HEK293 (cell line): ENCODE measurements around the gene TBC1D12.

Experiments
- CTCF ChIA-PET: fragments of 350-600 bp; formaldehyde crosslinking; extraction: SDS; loops from one replicate; lab custom pipeline; 2021; ENCODE audit warnings: antibody characterized with exemption; lab: Yijun Ruan, JAX
- POLR2A ChIA-PET: fragments of 300-600 bp; formaldehyde crosslinking; extraction: SDS; loops from one replicate; lab custom pipeline; 2020; ENCODE audit warnings: antibody characterized with exemption, inconsistent platforms; lab: Yijun Ruan, JAX
- H3K27ac ChIP-seq: fragments of 200-500 bp; sonication (Bioruptor generic); 2 replicates; pipeline ENCODE4 v1.5.1; 2014; ENCODE audit warnings: low read depth, low read length, control low read depth, inconsistent platforms; ENCODE audit errors: extremely low read depth
- H3K36me3 ChIP-seq, 2 experiments: fragments of 200-500 bp in 1 of 2; sonication (Bioruptor generic) in 1 of 2; 1 replicate in 1 of 2; 2 replicates in 1 of 2; pipeline ENCODE4 v1.5.1; 2014 to 2017; ENCODE audit warnings: inconsistent platforms in 2 of 2, low read length in 2 of 2; ENCODE audit not compliant: control insufficient read depth in 2 of 2, insufficient read depth in 1 of 2
- H3K4me1 ChIP-seq: fragments of 200-500 bp; sonication (Bioruptor generic); 2 replicates; pipeline ENCODE4 v1.5.1; 2014; ENCODE audit warnings: mild to moderate bottlenecking, low read length, inconsistent platforms; ENCODE audit not compliant: control insufficient read depth, insufficient read depth
- H3K4me3 ChIP-seq: 2 replicates; pipeline ENCODE4 v1.5.1; 2011; ENCODE audit warnings: low read depth, mild to moderate bottlenecking, control low read depth, low read length, moderate library complexity
- H3K9me3 ChIP-seq: fragments of 200-500 bp; sonication (Bioruptor generic); 2 replicates; pipeline ENCODE4 v1.5.1; 2014; ENCODE audit warnings: low read depth, low read length, inconsistent platforms; ENCODE audit not compliant: control insufficient read depth, insufficient read depth
- KLF1 ChIP-seq: fragments of 450-650 bp; formaldehyde crosslinking; IDR thresholded peaks from 2 replicates; pipeline ENCODE4 v1.5.1; 2016; ENCODE audit warnings: missing biosample characterization, missing genetic modification characterization
- KLF8 ChIP-seq: fragments of 450-650 bp; formaldehyde crosslinking; IDR thresholded peaks from 2 replicates; pipeline ENCODE4 v1.5.1; 2016; ENCODE audit warnings: missing biosample characterization, missing genetic modification characterization
- SETDB1 ChIP-seq: IDR thresholded peaks from one replicate; pipeline ENCODE4 v1.6.1; 2017; ENCODE audit warnings: mild to moderate bottlenecking, low read length, moderate library complexity, mixed read lengths; ENCODE audit not compliant: insufficient read length
- SP3 ChIP-seq: fragments of 450-650 bp; formaldehyde crosslinking; IDR thresholded peaks from 2 replicates; pipeline ENCODE4 v1.5.1; 2016; ENCODE audit warnings: missing biosample characterization, missing genetic modification characterization
- SP7 ChIP-seq: fragments of 450-650 bp; formaldehyde crosslinking; IDR thresholded peaks from 2 replicates; pipeline ENCODE4 v1.5.1; 2016; ENCODE audit warnings: missing biosample characterization, missing genetic modification characterization
- ZBTB21 ChIP-seq: fragments of 450-650 bp; formaldehyde crosslinking; IDR thresholded peaks from 2 replicates; pipeline ENCODE4 v1.5.1; 2017; ENCODE audit warnings: missing biosample characterization, missing genetic modification characterization
- ZNF10 ChIP-seq: fragments of 450-650 bp; formaldehyde crosslinking; IDR thresholded peaks from 2 replicates; pipeline ENCODE4 v1.5.1; 2017; ENCODE audit warnings: missing biosample characterization, missing genetic modification characterization
- ZNF112 ChIP-seq: fragments of 450-650 bp; formaldehyde crosslinking; IDR thresholded peaks from 2 replicates; pipeline ENCODE4 v1.5.0; 2017; ENCODE audit warnings: missing biosample characterization, missing genetic modification characterization
- ZNF221 ChIP-seq: fragments of 450-650 bp; formaldehyde crosslinking; IDR thresholded peaks from 2 replicates; pipeline ENCODE4 v1.5.1; 2017; ENCODE audit warnings: missing biosample characterization, missing genetic modification characterization, borderline replicate concordance
- ZNF324 ChIP-seq: fragments of 450-650 bp; formaldehyde crosslinking; IDR thresholded peaks from 2 replicates; pipeline ENCODE4 v1.5.1; 2016; ENCODE audit warnings: missing biosample characterization, missing genetic modification characterization
- ZNF514 ChIP-seq: fragments of 450-650 bp; formaldehyde crosslinking; IDR thresholded peaks from 2 replicates; pipeline ENCODE4 v1.5.1; 2016; ENCODE audit warnings: missing biosample characterization, missing genetic modification characterization
- TF ChIP-seq, protein P1 (sequence below): fragments of 450-650 bp; formaldehyde crosslinking; IDR thresholded peaks from 2 replicates; pipeline ENCODE4 v1.5.1; 2017; ENCODE audit warnings: missing biosample characterization, missing genetic modification characterization
- TF ChIP-seq, protein P2 (sequence below): fragments of 450-650 bp; formaldehyde crosslinking; IDR thresholded peaks from 2 replicates; pipeline ENCODE4 v1.5.0; 2017; ENCODE audit warnings: missing biosample characterization, missing genetic modification characterization, borderline replicate concordance

Gene TBC1D12

DNA sequence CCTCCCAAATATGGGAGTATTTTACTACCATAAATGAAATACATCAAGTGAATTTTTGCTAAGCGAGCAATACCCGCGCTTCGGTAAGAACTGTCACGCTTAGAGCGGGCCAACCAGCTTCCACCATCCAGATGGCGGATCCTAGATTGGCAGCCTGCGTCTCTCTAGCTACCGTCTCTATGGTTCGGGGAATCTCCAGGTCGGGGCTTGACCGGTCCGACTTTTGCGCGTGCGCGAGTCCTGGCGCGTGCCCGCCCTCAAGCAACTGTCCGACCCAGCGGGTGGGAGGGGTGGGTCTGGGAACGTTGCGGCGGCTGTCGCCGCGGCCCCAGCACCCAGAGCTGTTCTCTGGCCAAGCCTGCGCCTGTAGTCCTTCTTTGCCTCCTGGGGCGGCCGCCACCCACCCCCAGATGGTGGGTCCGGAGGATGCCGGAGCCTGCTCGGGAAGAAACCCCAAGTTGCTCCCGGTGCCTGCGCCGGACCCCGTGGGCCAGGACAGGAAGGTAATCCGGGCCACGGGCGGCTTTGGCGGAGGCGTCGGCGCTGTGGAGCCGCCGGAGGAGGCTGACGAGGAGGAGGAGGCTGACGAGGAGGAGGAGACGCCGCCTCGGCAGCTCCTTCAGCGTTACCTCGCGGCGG lies at the start of gene TBC1D12 (continued):
- peak; percentile 43; the same call in 1 of the 2 replicates for TF ChIP-seq ZNF324 (tag by site-specific recombination)
- no peak for TF ChIP-seq ZNF514 (tag by site-specific recombination)
- no peak for TF ChIP-seq SETDB1
- TF ChIP-seq KLF8 = peak; percentile 86

DNA sequence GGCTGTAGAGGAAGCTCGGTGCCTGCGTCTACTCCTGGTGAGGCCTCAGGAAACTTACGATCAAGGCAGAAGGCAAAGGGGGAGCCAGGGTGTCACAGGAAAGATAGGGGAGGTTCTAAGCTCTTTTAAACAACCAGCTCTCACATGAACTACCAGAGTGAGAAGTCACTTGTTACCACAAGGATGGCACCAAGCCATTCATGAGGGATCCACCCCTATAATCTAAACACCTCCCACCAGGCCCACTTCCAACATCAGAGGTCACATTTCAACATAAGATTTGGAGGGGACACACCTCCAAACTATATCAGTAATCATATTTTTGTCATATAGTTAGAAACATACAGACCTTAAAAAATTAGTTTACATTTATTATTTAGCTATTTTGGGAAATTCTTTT lies 49.0 kb upstream of the TBC1D12 start:
- POLR2A ChIA-PET = no interaction called here
- H3K4me3 ChIP-seq = no peak overlapping the region
- no peaks in the 10 kb centered on the region for H3K4me1 ChIP-seq
- TF ChIP-seq KLF1 (tag by site-specific recombination) = peak; percentile 63
- TF ChIP-seq ZNF10 (tag by site-specific recombination) = no peak
- CTCF ChIA-PET = interaction anchor here (0.7 to 2.4 kb wide), 4 partner anchors 10 to 91 kb away, joined by 3 to 16 read pairs (median 6); partner anchors contain the start of gene NOC3L
- H3K36me3 ChIP-seq = peaks cover 60 to 91% of the 10 kb centered on the region in 2 experiments
- no peak overlapping the region for H3K27ac ChIP-seq
- no peaks in the 10 kb centered on the region for H3K9me3 ChIP-seq

DNA sequence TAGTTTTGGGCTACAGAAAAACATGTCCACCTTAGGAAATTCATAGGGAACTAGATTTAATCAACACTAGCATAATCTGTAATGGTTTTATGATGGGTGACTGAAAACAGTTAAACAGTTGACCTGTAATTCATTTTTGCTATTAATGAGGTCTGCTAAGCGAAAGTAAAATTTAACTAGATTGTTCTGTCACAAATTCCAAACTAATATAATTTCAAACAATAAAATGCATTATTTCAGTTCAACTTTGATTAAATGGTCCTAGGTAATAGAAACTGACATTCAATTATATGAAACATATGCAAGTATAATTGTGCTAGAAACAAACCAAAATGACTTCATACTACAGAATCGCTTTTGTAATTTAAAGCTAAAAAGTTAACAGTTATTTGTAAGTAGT lies 46.5 kb upstream of the TBC1D12 start:
- no peak overlapping the region for H3K27ac ChIP-seq
- POLR2A ChIA-PET = interaction anchor here (0.5 kb wide), 1 partner anchor 25 kb away, joined by 3 read pairs; no protein-coding TSS in a partner anchor
- H3K4me3 ChIP-seq = no peak overlapping the region
- H3K4me1 ChIP-seq = peaks cover under 1% of the 10 kb centered on the region
- no peaks in the 10 kb centered on the region for H3K9me3 ChIP-seq
- CTCF ChIA-PET = interaction anchor here (1.9 to 2.4 kb wide), 2 partner anchors 35 to 89 kb away, joined by 9 to 16 read pairs; no protein-coding TSS in a partner anchor
- peaks cover 61 to 95% of the 10 kb centered on the region in 2 experiments for H3K36me3 ChIP-seq
- TF ChIP-seq, protein P1, sequence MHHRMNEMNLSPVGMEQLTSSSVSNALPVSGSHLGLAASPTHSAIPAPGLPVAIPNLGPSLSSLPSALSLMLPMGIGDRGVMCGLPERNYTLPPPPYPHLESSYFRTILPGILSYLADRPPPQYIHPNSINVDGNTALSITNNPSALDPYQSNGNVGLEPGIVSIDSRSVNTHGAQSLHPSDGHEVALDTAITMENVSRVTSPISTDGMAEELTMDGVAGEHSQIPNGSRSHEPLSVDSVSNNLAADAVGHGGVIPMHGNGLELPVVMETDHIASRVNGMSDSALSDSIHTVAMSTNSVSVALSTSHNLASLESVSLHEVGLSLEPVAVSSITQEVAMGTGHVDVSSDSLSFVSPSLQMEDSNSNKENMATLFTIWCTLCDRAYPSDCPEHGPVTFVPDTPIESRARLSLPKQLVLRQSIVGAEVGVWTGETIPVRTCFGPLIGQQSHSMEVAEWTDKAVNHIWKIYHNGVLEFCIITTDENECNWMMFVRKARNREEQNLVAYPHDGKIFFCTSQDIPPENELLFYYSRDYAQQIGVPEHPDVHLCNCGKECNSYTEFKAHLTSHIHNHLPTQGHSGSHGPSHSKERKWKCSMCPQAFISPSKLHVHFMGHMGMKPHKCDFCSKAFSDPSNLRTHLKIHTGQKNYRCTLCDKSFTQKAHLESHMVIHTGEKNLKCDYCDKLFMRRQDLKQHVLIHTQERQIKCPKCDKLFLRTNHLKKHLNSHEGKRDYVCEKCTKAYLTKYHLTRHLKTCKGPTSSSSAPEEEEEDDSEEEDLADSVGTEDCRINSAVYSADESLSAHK = peak; percentile 61; the same call in 1 of the 2 replicates
- TF ChIP-seq ZBTB21 (tag by site-specific recombination) (no peak), KLF1 (tag by site-specific recombination) (no peak)
- TF ChIP-seq, protein P2, sequence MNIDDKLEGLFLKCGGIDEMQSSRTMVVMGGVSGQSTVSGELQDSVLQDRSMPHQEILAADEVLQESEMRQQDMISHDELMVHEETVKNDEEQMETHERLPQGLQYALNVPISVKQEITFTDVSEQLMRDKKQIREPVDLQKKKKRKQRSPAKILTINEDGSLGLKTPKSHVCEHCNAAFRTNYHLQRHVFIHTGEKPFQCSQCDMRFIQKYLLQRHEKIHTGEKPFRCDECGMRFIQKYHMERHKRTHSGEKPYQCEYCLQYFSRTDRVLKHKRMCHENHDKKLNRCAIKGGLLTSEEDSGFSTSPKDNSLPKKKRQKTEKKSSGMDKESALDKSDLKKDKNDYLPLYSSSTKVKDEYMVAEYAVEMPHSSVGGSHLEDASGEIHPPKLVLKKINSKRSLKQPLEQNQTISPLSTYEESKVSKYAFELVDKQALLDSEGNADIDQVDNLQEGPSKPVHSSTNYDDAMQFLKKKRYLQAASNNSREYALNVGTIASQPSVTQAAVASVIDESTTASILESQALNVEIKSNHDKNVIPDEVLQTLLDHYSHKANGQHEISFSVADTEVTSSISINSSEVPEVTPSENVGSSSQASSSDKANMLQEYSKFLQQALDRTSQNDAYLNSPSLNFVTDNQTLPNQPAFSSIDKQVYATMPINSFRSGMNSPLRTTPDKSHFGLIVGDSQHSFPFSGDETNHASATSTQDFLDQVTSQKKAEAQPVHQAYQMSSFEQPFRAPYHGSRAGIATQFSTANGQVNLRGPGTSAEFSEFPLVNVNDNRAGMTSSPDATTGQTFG (tag by site-specific recombination) = no peak

DNA sequence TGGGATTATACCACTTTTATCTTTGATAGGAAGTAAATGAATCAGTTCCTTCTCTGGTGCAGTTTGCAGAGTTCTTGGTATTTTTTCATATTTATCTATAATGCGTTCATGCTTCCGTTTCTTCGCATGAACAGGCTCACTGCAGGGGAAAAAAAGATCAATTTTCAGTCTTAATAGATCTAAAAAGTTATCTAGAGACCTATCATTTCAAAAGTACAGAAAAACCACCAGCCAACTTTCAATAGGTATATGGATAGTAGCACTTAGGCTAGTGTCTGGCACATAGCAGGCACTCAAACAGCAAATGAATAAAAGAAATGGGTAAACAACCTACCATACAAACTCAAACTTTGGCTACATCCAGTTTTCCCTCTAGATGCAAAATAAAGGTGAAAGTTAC lies 45.1 kb upstream of the TBC1D12 start:
- Histone ChIP-seq H3K27ac (no peak overlapping the region), H3K36me3 (peaks cover 51 to 88% of the 10 kb centered on the region in 2 experiments), H3K4me1 (peaks cover 8% of the 10 kb centered on the region), H3K4me3 (no peak overlapping the region), H3K9me3 (no peaks in the 10 kb centered on the region)
- ChIA-PET CTCF (interaction anchor here (1.2 to 1.9 kb wide), 2 partner anchors 37 to 207 kb away, joined by 3 to 9 read pairs; no protein-coding TSS in a partner anchor), POLR2A (no interaction called here)
- no peak for TF ChIP-seq ZNF112 (tag by site-specific recombination)
- TF ChIP-seq ZNF221 (tag by site-specific recombination) = no peak
- TF ChIP-seq SP7 (tag by site-specific recombination) = no peak
- no peak for TF ChIP-seq SP3 (tag by site-specific recombination)
